ENCODE results near the gene GATD1. TPM values are rescaled to one million over a fixed set of nuclear protein-coding genes. Genes with fewer than 3 reads are reported as not detected.

Gene GATD1
- total and polyA plus RNA-seq, 9 of the 15 experiments (the other 6 are each of a cell fraction or from before 2014, with no cell fraction given), result 2.8 to 144 (median 36.9) TPM

DNA sequence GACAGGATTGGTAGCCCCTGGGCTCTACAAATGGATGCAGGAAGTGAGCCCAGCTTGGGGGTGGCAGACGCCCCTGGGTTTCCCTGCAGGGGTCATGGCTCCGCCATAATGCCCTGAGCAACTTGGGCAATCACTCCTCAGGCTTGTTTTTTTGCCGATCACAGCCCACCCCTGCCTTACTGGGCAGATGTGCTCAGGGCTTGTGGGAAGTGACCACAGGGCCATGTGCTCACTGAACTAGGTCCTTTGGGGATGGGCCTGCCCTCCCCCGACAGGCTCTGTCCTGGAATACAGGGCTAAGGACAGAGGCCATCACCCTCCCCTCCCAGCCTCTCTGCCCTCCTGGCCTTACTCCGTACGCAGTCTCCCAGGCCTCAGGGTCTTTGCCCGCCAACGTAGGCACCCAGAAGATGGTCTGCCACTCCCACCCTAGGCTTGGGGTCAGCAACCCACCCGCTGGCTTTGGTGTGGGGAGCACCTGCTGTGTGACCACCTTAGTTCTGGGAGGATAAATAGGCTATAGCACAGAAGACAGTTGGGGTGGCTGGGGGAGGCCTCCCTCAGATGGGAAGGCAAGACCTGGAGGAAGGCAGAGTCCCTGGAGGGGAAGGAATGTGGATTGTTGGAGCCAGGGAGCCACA is 36.3 kb upstream of the GATD1 start (continued):
- TF ChIP-seq TBL1XR1 (IDR thresholded peaks at IDR 0.05; ENCODE audit: low read length in 2 of 2) (no peak), PYGO2 (tag; IDR thresholded peaks at IDR 0.05) (no peak), CBX5 (IDR thresholded peaks at IDR 0.05; ENCODE audit: borderline replicate concordance, low read depth) (no peak), SREBF1 (IDR thresholded peaks at IDR 0.05; ENCODE audit: borderline replicate concordance, low read depth, low read length) (no peak), RBM22 (IDR thresholded peaks at IDR 0.05; ENCODE audit: low read depth, low read length, poor library complexity, severe bottlenecking) (peak; percentile 78), SNRNP70 (optimal IDR thresholded peaks at IDR 0.05; ENCODE audit: low read depth, low read length) (peak; percentile 83), ZNF165 (CRISPR knock-in tag; IDR thresholded peaks at IDR 0.05; ENCODE audit: borderline replicate concordance) (no peak), LCOR (CRISPR knock-in tag; IDR thresholded peaks at IDR 0.05) (0 out of 2 replicates have a peak, but pooled peaks have one; percentile 66), PHB2 (IDR thresholded peaks at IDR 0.05; ENCODE audit: low read depth) (no peak), SIRT6 (IDR thresholded peaks at IDR 0.05; ENCODE audit: low read depth, low read length) (peak; percentile 92), ELF4 (CRISPR knock-in tag; IDR thresholded peaks at IDR 0.05) (no peak), SRSF9 (IDR thresholded peaks at IDR 0.05; ENCODE audit: borderline replicate concordance, low read depth, low read length) (no peak), POLR2AphosphoS2 (IDR thresholded peaks at IDR 0.05; ENCODE audit: low read length) (peak; percentile 94), SIN3A (IDR thresholded peaks at IDR 0.05; ENCODE audit: borderline replicate concordance in 2 of 2, control insufficient read depth in 1 of 2, low read depth in 2 of 2, low read length in 2 of 2) (peak; percentile 49 to 59; a peak in 3 of 4 replicates), NFIX (CRISPR knock-in tag; IDR thresholded peaks at IDR 0.05; ENCODE audit: low read depth) (no peak), POLR2A (conservative IDR thresholded peaks at IDR 0.05) (peak; percentile 85), ZFPM2 (CRISPR knock-in tag; IDR thresholded peaks at IDR 0.05) (no peak), HLTF (IDR thresholded peaks at IDR 0.05) (no peak), KLF16 (IDR thresholded peaks at IDR 0.05) (no peak), ZBTB17 (CRISPR knock-in tag; IDR thresholded peaks at IDR 0.05) (peak; percentile 54; the same call in 1 of the 2 replicates), FOS (IDR thresholded peaks at IDR 0.05; ENCODE audit: extremely low read depth, insufficient read length) (no peak), XRCC5 (IDR thresholded peaks at IDR 0.05; ENCODE audit: low read depth, low read length) (no peak)
- TF ChIP-seq, protein P1, sequence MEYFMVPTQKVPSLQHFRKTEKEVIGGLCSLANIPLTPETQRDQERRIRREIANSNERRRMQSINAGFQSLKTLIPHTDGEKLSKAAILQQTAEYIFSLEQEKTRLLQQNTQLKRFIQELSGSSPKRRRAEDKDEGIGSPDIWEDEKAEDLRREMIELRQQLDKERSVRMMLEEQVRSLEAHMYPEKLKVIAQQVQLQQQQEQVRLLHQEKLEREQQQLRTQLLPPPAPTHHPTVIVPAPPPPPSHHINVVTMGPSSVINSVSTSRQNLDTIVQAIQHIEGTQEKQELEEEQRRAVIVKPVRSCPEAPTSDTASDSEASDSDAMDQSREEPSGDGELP (CRISPR knock-in tag; IDR thresholded peaks at IDR 0.05; ENCODE audit: borderline replicate concordance), result 0 out of 2 replicates have a peak, but pooled peaks have one; percentile 44
- TF ChIP-seq, protein P2, sequence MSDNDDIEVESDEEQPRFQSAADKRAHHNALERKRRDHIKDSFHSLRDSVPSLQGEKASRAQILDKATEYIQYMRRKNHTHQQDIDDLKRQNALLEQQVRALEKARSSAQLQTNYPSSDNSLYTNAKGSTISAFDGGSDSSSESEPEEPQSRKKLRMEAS (CRISPR knock-in tag; IDR thresholded peaks at IDR 0.05), result peak; percentile 90
- TF ChIP-seq, protein P3, sequence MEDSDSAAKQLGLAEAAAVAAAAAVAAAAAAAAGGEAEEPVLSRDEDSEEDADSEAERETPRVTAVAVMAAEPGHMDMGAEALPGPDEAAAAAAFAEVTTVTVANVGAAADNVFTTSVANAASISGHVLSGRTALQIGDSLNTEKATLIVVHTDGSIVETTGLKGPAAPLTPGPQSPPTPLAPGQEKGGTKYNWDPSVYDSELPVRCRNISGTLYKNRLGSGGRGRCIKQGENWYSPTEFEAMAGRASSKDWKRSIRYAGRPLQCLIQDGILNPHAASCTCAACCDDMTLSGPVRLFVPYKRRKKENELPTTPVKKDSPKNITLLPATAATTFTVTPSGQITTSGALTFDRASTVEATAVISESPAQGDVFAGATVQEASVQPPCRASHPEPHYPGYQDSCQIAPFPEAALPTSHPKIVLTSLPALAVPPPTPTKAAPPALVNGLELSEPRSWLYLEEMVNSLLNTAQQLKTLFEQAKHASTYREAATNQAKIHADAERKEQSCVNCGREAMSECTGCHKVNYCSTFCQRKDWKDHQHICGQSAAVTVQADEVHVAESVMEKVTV (CRISPR knock-in tag; IDR thresholded peaks at IDR 0.05), result no peak
- TF ChIP-seq, protein P4, sequence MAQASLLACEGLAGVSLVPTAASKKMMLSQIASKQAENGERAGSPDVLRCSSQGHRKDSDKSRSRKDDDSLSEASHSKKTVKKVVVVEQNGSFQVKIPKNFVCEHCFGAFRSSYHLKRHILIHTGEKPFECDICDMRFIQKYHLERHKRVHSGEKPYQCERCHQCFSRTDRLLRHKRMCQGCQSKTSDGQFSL (CRISPR knock-in tag; IDR thresholded peaks at IDR 0.05), result peak; percentile 34; the same call in 1 of the 2 replicates
- TF ChIP-seq, protein P4 (tag; IDR thresholded peaks at IDR 0.05), result no peak

All from K562 (cell line).